ENCODE data around the gene MTR.

MTR gene

DNA sequence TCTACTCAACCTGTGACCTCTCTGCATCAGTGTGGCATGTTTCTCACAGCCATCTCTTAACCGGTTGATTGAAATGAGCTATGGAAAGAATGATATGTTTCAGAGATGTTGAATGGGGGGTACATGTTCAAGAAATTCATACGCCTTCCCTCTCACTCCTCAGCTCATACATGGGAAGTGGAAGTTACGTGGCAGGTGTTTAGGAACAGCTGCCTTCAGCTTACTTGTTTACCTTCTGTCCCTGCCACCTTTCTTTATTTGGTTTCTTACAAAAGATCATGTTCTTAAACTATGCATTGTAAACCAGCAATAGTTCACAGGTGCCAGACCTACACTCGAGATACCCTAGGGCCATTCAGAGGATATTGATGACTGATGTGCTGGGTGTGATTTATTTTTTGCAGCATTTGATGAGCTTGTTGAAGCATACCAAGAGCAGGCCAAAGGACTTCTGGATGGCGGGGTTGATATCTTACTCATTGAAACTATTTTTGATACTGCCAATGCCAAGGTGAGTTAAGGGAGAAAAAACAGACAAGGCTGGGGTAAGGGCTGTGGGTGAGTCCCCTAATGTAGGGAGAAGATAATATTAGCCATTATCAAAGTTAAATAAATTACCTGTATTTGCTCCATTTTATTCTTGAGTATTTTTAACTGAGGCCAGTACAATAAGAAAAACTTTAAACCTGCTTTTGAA is 17.4 kb downstream of the MTR start:
- TF ChIP-seq, protein P1, sequence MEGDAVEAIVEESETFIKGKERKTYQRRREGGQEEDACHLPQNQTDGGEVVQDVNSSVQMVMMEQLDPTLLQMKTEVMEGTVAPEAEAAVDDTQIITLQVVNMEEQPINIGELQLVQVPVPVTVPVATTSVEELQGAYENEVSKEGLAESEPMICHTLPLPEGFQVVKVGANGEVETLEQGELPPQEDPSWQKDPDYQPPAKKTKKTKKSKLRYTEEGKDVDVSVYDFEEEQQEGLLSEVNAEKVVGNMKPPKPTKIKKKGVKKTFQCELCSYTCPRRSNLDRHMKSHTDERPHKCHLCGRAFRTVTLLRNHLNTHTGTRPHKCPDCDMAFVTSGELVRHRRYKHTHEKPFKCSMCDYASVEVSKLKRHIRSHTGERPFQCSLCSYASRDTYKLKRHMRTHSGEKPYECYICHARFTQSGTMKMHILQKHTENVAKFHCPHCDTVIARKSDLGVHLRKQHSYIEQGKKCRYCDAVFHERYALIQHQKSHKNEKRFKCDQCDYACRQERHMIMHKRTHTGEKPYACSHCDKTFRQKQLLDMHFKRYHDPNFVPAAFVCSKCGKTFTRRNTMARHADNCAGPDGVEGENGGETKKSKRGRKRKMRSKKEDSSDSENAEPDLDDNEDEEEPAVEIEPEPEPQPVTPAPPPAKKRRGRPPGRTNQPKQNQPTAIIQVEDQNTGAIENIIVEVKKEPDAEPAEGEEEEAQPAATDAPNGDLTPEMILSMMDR (IDR thresholded peaks at IDR 0.05) = no peak

DNA sequence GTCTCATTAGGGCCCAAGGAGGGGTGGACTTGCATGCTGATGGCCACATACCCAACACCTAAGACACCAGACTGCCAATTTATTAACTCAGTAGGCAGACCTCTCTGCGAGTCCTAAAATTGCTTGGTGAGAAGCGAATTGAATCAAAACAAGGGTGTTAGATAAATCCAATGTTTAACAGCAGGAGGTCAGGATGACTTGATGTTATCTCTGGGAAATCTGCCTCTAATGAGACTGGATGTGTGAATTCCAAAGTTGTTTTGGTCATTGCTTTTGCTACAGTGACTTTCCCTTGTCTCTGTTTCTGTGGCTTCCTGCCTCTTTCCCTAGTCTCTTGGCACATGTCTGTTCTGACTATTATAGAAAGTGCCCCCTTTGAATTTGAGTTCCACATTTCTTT is 20.8 kb downstream of the MTR start:
- TF ChIP-seq, protein P1 (IDR thresholded peaks at IDR 0.05) = no peak

DNA sequence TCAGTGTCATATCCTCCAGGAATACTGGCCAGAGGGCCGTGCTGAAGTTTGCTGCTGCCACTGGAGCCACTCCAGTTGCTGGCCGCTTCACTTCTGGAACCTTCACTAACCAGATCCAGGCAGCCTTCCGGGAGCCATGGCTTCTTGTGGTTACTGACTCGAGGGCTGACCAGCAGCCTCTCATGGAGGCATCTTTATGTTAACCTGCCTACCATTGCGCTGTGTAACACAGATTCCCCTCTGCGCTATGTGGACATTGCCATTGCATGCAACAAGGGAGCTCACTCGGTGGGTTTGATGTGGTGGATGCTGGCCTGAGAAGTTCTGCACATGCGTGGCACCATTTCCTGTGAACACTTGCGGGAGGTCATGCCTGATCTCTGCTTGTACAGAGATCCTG is 24.8 kb downstream of the MTR start:
- TF ChIP-seq, protein P1 (IDR thresholded peaks at IDR 0.05) = no peak

DNA sequence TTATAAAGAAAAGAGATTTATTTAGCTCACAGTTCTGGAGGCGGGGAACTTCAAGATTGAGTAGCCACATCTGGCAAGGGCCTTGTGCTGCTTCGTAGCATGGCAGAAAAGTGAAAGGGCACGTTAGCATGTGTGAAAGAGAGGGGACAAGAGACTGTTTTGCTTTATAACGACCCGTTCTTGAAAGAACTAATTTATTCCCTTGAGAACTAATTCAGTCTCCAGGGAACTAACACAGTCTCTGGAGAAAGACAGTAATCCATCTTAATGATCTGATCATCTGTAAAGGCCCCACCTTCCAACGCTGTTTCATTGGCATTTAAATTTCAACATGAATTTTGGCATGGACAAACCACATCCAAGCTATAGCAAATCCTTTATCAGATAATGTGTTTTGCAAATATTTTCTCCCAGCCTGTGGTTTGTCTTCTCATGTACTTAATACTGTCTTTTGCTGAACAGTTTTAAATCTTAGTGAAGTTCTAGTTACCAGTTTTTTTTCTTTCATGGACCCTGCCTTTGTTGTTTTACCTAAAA is 26.1 kb downstream of the MTR start:
- TF ChIP-seq, protein P1 (IDR thresholded peaks at IDR 0.05) = no peak

DNA sequence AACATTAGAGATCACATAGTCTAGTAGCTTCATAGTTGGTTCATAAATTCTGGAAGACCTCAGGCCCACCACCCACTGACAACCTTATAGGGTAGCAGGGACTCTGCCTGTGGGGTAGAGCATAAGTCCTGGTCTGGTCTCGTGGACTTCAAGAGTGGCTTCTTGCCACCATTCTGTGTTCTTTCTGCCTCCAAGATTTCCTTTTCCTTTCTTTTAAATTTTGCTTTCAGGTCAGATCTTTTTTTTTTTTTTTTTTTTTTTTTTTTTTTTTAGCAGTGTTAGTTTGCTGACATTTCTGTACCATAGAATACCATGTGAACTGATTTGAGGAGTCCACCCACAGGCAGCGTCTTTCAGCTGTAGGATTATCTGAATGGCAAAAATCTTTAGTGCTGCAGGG is 28.5 kb downstream of the MTR start:
- TF ChIP-seq, protein P1 (IDR thresholded peaks at IDR 0.05) = no peak

DNA sequence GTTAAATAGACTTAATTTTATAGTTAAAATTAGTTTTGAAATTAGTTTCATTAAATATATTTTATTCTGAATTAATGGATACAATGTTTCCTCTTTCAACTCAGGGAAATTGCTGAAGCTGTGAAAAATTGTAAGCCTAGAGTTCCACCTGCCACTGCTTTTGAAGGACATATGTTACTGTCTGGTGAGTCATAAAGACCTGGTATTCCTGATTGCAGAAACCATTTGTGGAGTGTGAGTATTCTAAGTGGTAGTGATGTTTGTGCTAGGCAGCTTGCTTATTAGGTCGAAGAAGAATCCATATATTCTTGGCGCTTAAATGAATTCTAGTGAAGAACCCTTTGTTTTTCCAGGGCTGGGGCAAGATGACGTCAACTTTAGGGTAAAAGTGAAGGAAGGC is 34.0 kb downstream of the MTR start:
- TF ChIP-seq, protein P1 (IDR thresholded peaks at IDR 0.05) = no peak

DNA sequence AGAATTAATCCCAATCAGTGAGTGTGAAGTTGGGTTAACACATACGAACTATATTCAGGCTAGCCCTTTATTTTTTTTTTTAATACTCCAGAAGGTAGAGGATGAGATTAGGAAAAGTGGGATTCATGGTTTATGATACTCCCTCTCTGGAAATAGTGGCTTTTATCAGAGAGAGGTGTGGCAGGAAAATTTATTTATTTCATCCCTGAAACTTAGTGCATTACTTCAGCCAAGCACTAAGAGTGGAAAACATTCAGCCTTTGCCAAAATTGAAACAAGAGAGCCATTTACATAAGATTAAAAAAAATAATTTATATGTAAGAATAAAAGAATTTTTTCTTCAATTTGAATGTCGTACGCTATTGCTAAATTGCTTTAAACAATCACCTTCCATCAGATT is 35.0 kb downstream of the MTR start:
- TF ChIP-seq, protein P1 (IDR thresholded peaks at IDR 0.05) = no peak
